Left kidney (tissue), 2 donors: ENCODE measurements around the gene DHFR2. TPM values are rescaled to one million over a fixed set of nuclear protein-coding genes. Genes with fewer than 3 reads are reported as not detected.
"Not testable (repeated sequence)": the region's sequence is repeated elsewhere in the genome, so short reads cannot be mapped to it uniquely, and the experiment has no call there.

Experiments used
- DNase-seq: peaks from one replicate; pipeline ENCODE4 v3.0.0-alpha.2; 2013
- polyA plus RNA-seq: library from polyadenylated mRNA; unstranded; fragments of 120-200 nt; gene quantifications from one replicate; pipeline ENCODE4 v1.2.1, GENCODE V29; 2013; ENCODE audit not compliant: insufficient read length

The DHFR2 gene
- polyA plus RNA-seq, 1 donor = 11.2 TPM

- no peak for DNase-seq
Measured at GRCh38 chr3:94066506-94067500, 4.1 kb upstream of the DHFR2 start.

- DNase-seq = no peak
Measured at GRCh38 chr3:94065819-94066480, 3.2 kb upstream of the DHFR2 start.

- no peak for DNase-seq
Measured at GRCh38 chr3:94065122-94065521, 2.4 kb upstream of the DHFR2 start.

- no peak for DNase-seq
Measured at GRCh38 chr3:94064243-94064860, 1.6 kb upstream of the DHFR2 start.

- no peak for DNase-seq
Measured at GRCh38 chr3:94063496-94064119, 892 bp upstream of the DHFR2 start.

GRCh38 chr3:94061297-94061696 is 1.4 kb downstream of the DHFR2 start:
- no peak for DNase-seq

- no peak for DNase-seq
Measured at GRCh38 chr3:94050546-94050945, 12.2 kb downstream of the DHFR2 start.

GRCh38 chr3:94049267-94049666 is 13.4 kb downstream of the DHFR2 start:
- DNase-seq = no peak

- DNase-seq = no peak
Measured at GRCh38 chr3:94046533-94046932, 16.2 kb downstream of the DHFR2 start.

GRCh38 chr3:94044100-94044936 is 18.4 kb downstream of the DHFR2 start:
- not testable (repeated sequence) for DNase-seq

- DNase-seq = no peak
Measured at GRCh38 chr3:94043285-94043684, 19.4 kb downstream of the DHFR2 start.

- no peak for DNase-seq
Measured at GRCh38 chr3:94036909-94037507, 25.7 kb downstream of the DHFR2 start.

- no peak for DNase-seq
Measured at GRCh38 chr3:94028093-94028837, 34.5 kb downstream of the DHFR2 start, which contains the start of gene STX19. Gene STX19 (minus strand): TSS chr3:94028597. CDS start chr3:94015269, 13,328 bp downstream.

GRCh38 chr3:94026623-94027022 is 36.1 kb downstream of the DHFR2 start:
- DNase-seq = no peak

GRCh38 chr3:94024385-94024784 is 38.3 kb downstream of the DHFR2 start:
- DNase-seq = no peak

- no peak for DNase-seq
Measured at GRCh38 chr3:94020293-94020692, 42.4 kb downstream of the DHFR2 start.

GRCh38 chr3:94019659-94020058 is 43.1 kb downstream of the DHFR2 start:
- no peak for DNase-seq

GRCh38 chr3:94015025-94015424 is 47.7 kb downstream of the DHFR2 start:
- DNase-seq = no peak

GRCh38 chr3:94012185-94012584 is 50.5 kb downstream of the DHFR2 start:
- DNase-seq = no peak

- no peak for DNase-seq
Measured at GRCh38 chr3:94011233-94011711, 51.4 kb downstream of the DHFR2 start.
